Karpas-422 (cell line): ENCODE measurements around the gene MRPL23. TPM values are rescaled to one million over a fixed set of nuclear protein-coding genes. Genes with fewer than 3 reads are reported as not detected.

Experiments used
- DNase-seq: peaks from one replicate; pipeline ENCODE4 v3.0.0-alpha.2; 2015
- H2AFZ ChIP-seq: fragments of 200-600 bp; sonication (generic); 2 replicates; pipeline ENCODE4 v1.6.1; 2014; ENCODE audit warnings: antibody characterized with exemption, low read length, mixed read lengths
- H3K27ac ChIP-seq: fragments of 200-600 bp; sonication (generic); 2 replicates; pipeline ENCODE4 v1.5.1; 2014; ENCODE audit warnings: mild to moderate bottlenecking, low read length, moderate library complexity
- H3K27me3 ChIP-seq: fragments of 200-600 bp; sonication (generic); 2 replicates; pipeline ENCODE4 v1.6.1; 2014; ENCODE audit warnings: low read length, mixed read lengths
- H3K36me3 ChIP-seq: fragments of 200-600 bp; sonication (generic); 2 replicates; pipeline ENCODE4 v1.6.1; 2014; ENCODE audit warnings: low read length, mixed read lengths; ENCODE audit not compliant: insufficient read depth
- H3K4me1 ChIP-seq: fragments of 200-600 bp; sonication (generic); 2 replicates; pipeline ENCODE4 v1.6.1; 2014; ENCODE audit warnings: mild to moderate bottlenecking, low read length, mixed read lengths
- H3K4me2 ChIP-seq: fragments of 200-600 bp; sonication (generic); 2 replicates; pipeline ENCODE4 v1.6.1; 2014; ENCODE audit warnings: low read length, low read depth, mild to moderate bottlenecking; ENCODE audit not compliant: poor library complexity, severe bottlenecking
- H3K4me3 ChIP-seq: fragments of 200-600 bp; sonication (generic); 2 replicates; pipeline ENCODE4 v1.5.1; 2014; ENCODE audit warnings: mild to moderate bottlenecking, antibody characterized with exemption, low read length, mixed read lengths
- H3K79me2 ChIP-seq: fragments of 200-600 bp; sonication (generic); 2 replicates; pipeline ENCODE4 v1.6.1; 2014; ENCODE audit warnings: mild to moderate bottlenecking, low read length, mixed read lengths
- H3K9ac ChIP-seq: fragments of 200-600 bp; sonication (generic); 2 replicates; pipeline ENCODE4 v1.6.0; 2014; ENCODE audit warnings: low read length
- H3K9me2 ChIP-seq: fragments of 200-600 bp; sonication (generic), shearing (Covaris generic); replicated peaks from 2 replicates; pipeline ENCODE4 v1.6.0; 2014; ENCODE audit warnings: mild to moderate bottlenecking, low read length, moderate library complexity; ENCODE audit not compliant: insufficient read depth
- H3K9me3 ChIP-seq: fragments of 300-700, 200-600 bp; sonication (generic); 2 replicates; pipeline ENCODE4 v1.6.1; 2014; ENCODE audit warnings: low read length, mixed read lengths
- H4K20me1 ChIP-seq: fragments of 200-600 bp; sonication (generic); 2 replicates; pipeline ENCODE4 v1.6.1; 2014; ENCODE audit warnings: mild to moderate bottlenecking, antibody characterized with exemption, low read length, low read depth; ENCODE audit not compliant: insufficient read depth
- total RNA-seq: library from RNA; depleted of rRNA; stranded (reverse); fragments of >200 nt; shearing (Covaris generic); gene quantifications from 2 replicates; pipeline ENCODE4 v1.2.3, GENCODE V29; 2014; ENCODE audit warnings: low replicate concordance

The MRPL23 gene
- total RNA-seq, 1 experiment from 2014 or later: 76.2 TPM

GRCh38 chr11:1943576-1943975 lies 3.6 kb upstream of the MRPL23 start:
- no peaks in the 10 kb centered on the region for H3K9me3 ChIP-seq
- H3K27me3 ChIP-seq: no peaks in the 10 kb centered on the region
- no peak overlapping the region for H3K4me3 ChIP-seq
- no peaks in the 10 kb centered on the region for H3K9me2 ChIP-seq
- H3K79me2 ChIP-seq: no peaks in the 10 kb centered on the region
- no peaks in the 10 kb centered on the region for H3K36me3 ChIP-seq
- DNase-seq: no peak
- H3K4me2 ChIP-seq: no peak overlapping the region
- no peak overlapping the region for H3K9ac ChIP-seq
- no peak overlapping the region for H3K27ac ChIP-seq
- H3K4me1 ChIP-seq: no peaks in the 10 kb centered on the region
- no peaks in the 10 kb centered on the region for H4K20me1 ChIP-seq
- H2AFZ ChIP-seq: no peak overlapping the region

GRCh38 chr11:1943977-1944376 lies 3.2 kb upstream of the MRPL23 start:
- H3K9ac ChIP-seq: no peak overlapping the region
- no peaks in the 10 kb centered on the region for H3K9me2 ChIP-seq
- no peaks in the 10 kb centered on the region for H3K79me2 ChIP-seq
- H2AFZ ChIP-seq: no peak overlapping the region
- no peaks in the 10 kb centered on the region for H3K4me1 ChIP-seq
- H3K27ac ChIP-seq: no peak overlapping the region
- no peak overlapping the region for H3K4me3 ChIP-seq
- no peak for DNase-seq
- no peaks in the 10 kb centered on the region for H3K36me3 ChIP-seq
- no peak overlapping the region for H3K4me2 ChIP-seq
- no peaks in the 10 kb centered on the region for H3K9me3 ChIP-seq
- H4K20me1 ChIP-seq: no peaks in the 10 kb centered on the region
- H3K27me3 ChIP-seq: no peaks in the 10 kb centered on the region

- Histone ChIP-seq H3K9me2 (no peaks in the 10 kb centered on the region), H3K4me2 (no peak overlapping the region), H3K36me3 (no peaks in the 10 kb centered on the region), H3K27ac (no peak overlapping the region), H3K9ac (no peak overlapping the region), H3K4me3 (no peak overlapping the region), H3K27me3 (no peaks in the 10 kb centered on the region), H2AFZ (no peak overlapping the region), H3K9me3 (no peaks in the 10 kb centered on the region), H4K20me1 (no peaks in the 10 kb centered on the region), H3K79me2 (no peaks in the 10 kb centered on the region), H3K4me1 (no peaks in the 10 kb centered on the region)
- DNase-seq: no peak
Observed at GRCh38 chr11:1947592-1948237, 583 bp downstream of the MRPL23 start.

DNA sequence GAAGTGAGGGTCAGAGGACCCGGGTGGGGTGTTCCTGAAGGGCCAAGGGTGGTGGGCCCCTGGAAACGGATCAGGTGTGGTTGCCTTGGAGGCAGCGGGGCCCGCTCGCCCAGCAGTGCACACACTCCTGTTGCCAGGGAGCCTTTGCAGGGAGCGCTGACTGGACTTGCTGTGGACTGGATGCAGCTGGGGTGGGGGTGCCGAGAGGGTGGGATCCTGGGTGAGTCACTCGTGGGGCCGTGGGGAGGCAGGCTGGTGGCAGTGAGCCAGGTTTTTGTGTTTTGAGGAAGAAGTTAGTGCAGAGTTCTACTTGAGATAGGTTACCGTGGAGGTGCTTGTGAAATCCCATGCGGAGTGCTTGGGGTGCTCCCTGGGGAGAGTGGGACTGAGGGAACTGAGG lies 1.3 kb downstream of the MRPL23 start:
- Histone ChIP-seq H3K36me3 (no peaks in the 10 kb centered on the region), H3K9me2 (no peaks in the 10 kb centered on the region), H4K20me1 (no peaks in the 10 kb centered on the region), H2AFZ (no peak overlapping the region), H3K27ac (no peak overlapping the region), H3K27me3 (no peaks in the 10 kb centered on the region), H3K9ac (no peak overlapping the region), H3K4me1 (no peaks in the 10 kb centered on the region), H3K79me2 (no peaks in the 10 kb centered on the region), H3K9me3 (no peaks in the 10 kb centered on the region), H3K4me2 (no peak overlapping the region), H3K4me3 (no peak overlapping the region)
- no peak for DNase-seq

DNA sequence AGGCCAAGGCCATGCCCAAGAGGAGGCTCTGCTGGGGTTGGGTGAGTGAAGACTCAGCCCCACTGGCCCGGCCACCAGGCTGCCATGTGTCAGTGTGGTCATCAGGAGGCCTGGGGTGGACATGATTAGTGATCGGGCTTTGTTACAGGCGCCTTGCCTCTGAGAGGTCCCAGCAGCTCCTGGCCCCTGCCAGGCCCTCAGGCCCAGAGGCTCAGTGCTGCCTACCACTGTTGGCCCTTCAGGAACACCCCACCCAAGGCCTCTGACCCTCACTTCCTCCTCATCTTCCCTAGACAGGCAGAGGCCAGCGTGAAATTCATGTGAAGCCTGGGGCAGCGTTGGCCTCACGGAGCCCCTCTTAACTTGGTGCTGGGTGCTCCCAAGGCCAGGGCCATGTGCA lies 2.2 kb downstream of the MRPL23 start:
- Histone ChIP-seq H3K27ac (no peak overlapping the region), H2AFZ (no peak overlapping the region), H3K4me1 (no peaks in the 10 kb centered on the region), H3K9me3 (no peaks in the 10 kb centered on the region), H4K20me1 (no peaks in the 10 kb centered on the region), H3K36me3 (no peaks in the 10 kb centered on the region), H3K79me2 (no peaks in the 10 kb centered on the region), H3K27me3 (no peaks in the 10 kb centered on the region), H3K9ac (no peak overlapping the region), H3K4me3 (no peak overlapping the region), H3K4me2 (no peak overlapping the region), H3K9me2 (no peaks in the 10 kb centered on the region)
- DNase-seq: no peak

DNA sequence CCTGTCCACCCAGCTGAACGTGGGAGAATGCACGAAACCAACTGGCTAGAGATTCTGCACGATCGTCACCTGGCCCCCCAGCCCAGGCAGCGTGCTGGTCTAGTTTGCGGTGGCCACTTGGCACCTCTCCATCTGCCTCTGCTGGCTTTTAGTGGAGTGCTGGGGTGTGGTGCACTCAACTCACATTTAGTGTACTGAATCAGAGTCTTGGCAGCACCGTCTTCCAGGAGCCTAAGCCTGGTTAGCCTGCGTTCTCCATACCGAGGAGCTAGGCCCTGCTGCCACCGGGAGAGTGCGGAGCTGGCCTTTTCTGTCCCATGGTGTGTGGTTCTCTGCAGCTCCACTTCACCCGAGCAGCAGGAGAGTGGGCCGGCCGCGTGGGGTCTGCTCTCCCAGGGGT lies 2.8 kb downstream of the MRPL23 start:
- no peak for DNase-seq
- Histone ChIP-seq H4K20me1 (no peaks in the 10 kb centered on the region), H3K36me3 (no peaks in the 10 kb centered on the region), H3K27ac (no peak overlapping the region), H3K9me2 (no peaks in the 10 kb centered on the region), H3K4me2 (no peak overlapping the region), H2AFZ (no peak overlapping the region), H3K9ac (no peak overlapping the region), H3K79me2 (no peaks in the 10 kb centered on the region), H3K4me1 (no peaks in the 10 kb centered on the region), H3K4me3 (no peak overlapping the region), H3K27me3 (no peaks in the 10 kb centered on the region), H3K9me3 (no peaks in the 10 kb centered on the region)

DNA sequence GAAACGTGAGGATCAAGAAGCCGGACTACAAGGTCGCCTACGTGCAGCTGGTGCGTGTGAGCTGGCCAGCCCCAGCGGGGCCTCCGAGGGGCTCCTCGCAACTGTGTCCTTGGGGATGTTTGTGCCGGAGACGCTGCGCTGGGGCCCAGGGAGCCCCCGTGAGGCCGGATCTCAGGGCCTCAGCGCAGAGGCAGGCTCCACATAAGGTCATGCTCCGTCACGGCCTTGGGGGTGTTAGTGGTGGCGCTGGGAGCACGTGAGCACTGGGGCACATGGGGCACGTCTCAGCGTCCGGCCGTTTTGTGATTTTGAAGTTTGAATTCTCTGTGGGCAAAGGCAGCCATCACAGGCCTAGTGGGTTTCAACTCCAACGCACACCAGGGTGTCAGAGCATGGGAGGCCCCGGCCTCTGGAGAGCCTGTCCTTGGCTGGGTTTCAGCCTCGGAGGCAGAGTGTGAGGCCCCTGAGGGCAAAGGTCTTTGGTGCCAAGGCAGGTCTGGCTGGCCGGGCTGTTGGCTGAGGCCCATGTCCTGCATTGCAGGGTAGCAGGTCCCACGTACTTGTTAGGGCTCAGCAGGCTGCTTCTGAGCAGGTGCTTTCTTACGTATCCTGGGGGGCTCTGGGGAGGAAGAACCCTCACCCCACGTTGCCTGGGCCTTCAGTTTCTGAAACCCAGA lies 5.8 kb downstream of the MRPL23 start:
- H3K36me3 ChIP-seq: no peaks in the 10 kb centered on the region

DNA sequence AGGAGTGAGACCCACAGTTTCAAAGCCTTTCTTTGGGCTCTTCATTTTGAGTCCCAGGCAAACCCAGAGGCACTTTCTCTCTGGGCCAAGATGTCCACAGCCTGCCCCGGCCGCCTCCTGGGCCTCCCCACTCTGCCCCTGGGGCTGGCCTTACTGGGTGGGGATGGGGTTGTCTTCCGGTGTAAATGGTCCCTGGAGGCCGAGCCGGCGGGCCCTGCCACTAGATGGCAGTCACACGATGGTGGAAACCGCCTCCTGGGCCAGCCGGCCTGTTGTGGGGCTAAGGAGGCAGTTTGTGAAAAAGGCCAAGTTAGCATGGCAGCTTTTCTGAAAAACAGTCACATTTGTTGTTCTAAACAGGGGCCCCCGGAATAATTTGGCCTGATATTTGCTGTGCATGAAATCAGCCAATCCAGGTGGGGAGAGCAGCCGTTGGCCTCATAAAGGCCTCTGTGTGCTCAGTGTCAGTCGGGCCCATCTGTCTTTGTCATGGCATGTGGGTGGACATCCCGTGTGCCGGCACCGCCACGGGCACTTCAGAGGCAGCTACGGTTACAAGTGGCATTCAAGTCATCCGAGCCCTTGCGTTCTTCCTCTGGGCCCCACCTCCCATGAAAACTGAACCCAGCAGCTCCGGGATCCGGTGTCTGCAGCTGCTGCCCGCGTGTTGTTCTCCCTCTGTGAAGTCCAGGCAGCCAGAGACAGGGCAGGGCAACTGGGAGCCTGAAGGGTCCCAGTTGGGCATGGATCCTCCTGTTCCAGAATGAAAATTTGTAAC lies 6.5 kb downstream of the MRPL23 start:
- no peaks in the 10 kb centered on the region for H3K79me2 ChIP-seq
- H3K36me3 ChIP-seq: no peaks in the 10 kb centered on the region
- H3K27ac ChIP-seq: no peak overlapping the region
- H3K9ac ChIP-seq: no peak overlapping the region
- no peak overlapping the region for H3K4me2 ChIP-seq
- no peak overlapping the region for H3K4me3 ChIP-seq
- no peak overlapping the region for H2AFZ ChIP-seq
- H3K27me3 ChIP-seq: no peaks in the 10 kb centered on the region
- no peaks in the 10 kb centered on the region for H3K4me1 ChIP-seq
- H3K9me3 ChIP-seq: no peaks in the 10 kb centered on the region
- no peaks in the 10 kb centered on the region for H4K20me1 ChIP-seq
- no peak for DNase-seq
- H3K9me2 ChIP-seq: no peaks in the 10 kb centered on the region

More for the DNA sequence above, 5.8 kb downstream of the MRPL23 start:
- H3K9ac ChIP-seq: no peak overlapping the region
- no peak for DNase-seq
- H2AFZ ChIP-seq: no peak overlapping the region
- H3K27me3 ChIP-seq: no peaks in the 10 kb centered on the region
- no peaks in the 10 kb centered on the region for H3K4me1 ChIP-seq
- H3K79me2 ChIP-seq: no peaks in the 10 kb centered on the region
- no peak overlapping the region for H3K27ac ChIP-seq
- no peak overlapping the region for H3K4me2 ChIP-seq
- no peaks in the 10 kb centered on the region for H3K9me2 ChIP-seq
- H3K9me3 ChIP-seq: no peaks in the 10 kb centered on the region
- H3K4me3 ChIP-seq: no peak overlapping the region
- H4K20me1 ChIP-seq: no peaks in the 10 kb centered on the region
